ENCODE data around the gene CCT6B.
"Not testable (repeated sequence)": the region's sequence is repeated elsewhere in the genome, so short reads cannot be mapped to it uniquely, and the experiment has no call there.

Gene CCT6B

GRCh38 chr17:34961093-34961911 lies at the start of gene CCT6B, which contains the start of gene ZNF830:
TSS of gene CCT6B (minus strand) at chr17:34961460. CDS start at chr17:34961393, 67 bp downstream.
TSS of gene ZNF830 (plus strand) at chr17:34961540. CDS start at chr17:34961567, 27 bp downstream.
- no peaks in the 10 kb centered on the region for H3K36me3 ChIP-seq (ENCODE audit: control insufficient read depth, insufficient read depth, low read length)
- no peaks in the 10 kb centered on the region for H3K27me3 ChIP-seq (ENCODE audit: control insufficient read depth, insufficient read depth, low read length)
- H3K9ac ChIP-seq (ENCODE audit: low read length), result peak within 1 kb of the TSS; percentile 95
- peaks cover 6% of the 10 kb centered on the region for H3K4me1 ChIP-seq (ENCODE audit: control insufficient read depth, insufficient read depth, low read length)
- H3K4me3 ChIP-seq (ENCODE audit: low read length), result peak within 1 kb of the TSS; percentile 95
- no peaks in the 10 kb centered on the region for H3K9me3 ChIP-seq (ENCODE audit: control insufficient read depth, low read length)

GRCh38 chr17:35010093-35010492 lies 48.8 kb upstream of the CCT6B start:
- Histone ChIP-seq H3K9me3 (ENCODE audit: control insufficient read depth, low read length) (no peaks in the 10 kb centered on the region), H3K4me3 (ENCODE audit: low read length) (no peak overlapping the region), H3K9ac (ENCODE audit: low read length) (no peak overlapping the region), H3K36me3 (ENCODE audit: control insufficient read depth, insufficient read depth, low read length) (peaks cover 10% of the 10 kb centered on the region), H3K27me3 (ENCODE audit: control insufficient read depth, insufficient read depth, low read length) (no peaks in the 10 kb centered on the region), H3K4me1 (ENCODE audit: control insufficient read depth, insufficient read depth, low read length) (no peaks in the 10 kb centered on the region)

- Histone ChIP-seq H3K36me3 (ENCODE audit: control insufficient read depth, insufficient read depth, low read length) (peaks cover under 1% of the 10 kb centered on the region), H3K9me3 (ENCODE audit: control insufficient read depth, low read length) (no peaks in the 10 kb centered on the region), H3K4me1 (ENCODE audit: control insufficient read depth, insufficient read depth, low read length) (peaks cover 16% of the 10 kb centered on the region), H3K9ac (ENCODE audit: low read length) (no peak overlapping the region), H3K27me3 (ENCODE audit: control insufficient read depth, insufficient read depth, low read length) (no peaks in the 10 kb centered on the region), H3K4me3 (ENCODE audit: low read length) (no peak overlapping the region)
Measured at GRCh38 chr17:35006961-35007360, 45.7 kb upstream of the CCT6B start.

GRCh38 chr17:35006345-35006744 lies 45.1 kb upstream of the CCT6B start:
- no peak overlapping the region for H3K9ac ChIP-seq (ENCODE audit: low read length)
- H3K9me3 ChIP-seq (ENCODE audit: control insufficient read depth, low read length), result no peaks in the 10 kb centered on the region
- no peak overlapping the region for H3K4me3 ChIP-seq (ENCODE audit: low read length)
- H3K27me3 ChIP-seq (ENCODE audit: control insufficient read depth, insufficient read depth, low read length), result no peaks in the 10 kb centered on the region
- peaks cover 22% of the 10 kb centered on the region for H3K4me1 ChIP-seq (ENCODE audit: control insufficient read depth, insufficient read depth, low read length)
- H3K36me3 ChIP-seq (ENCODE audit: control insufficient read depth, insufficient read depth, low read length), result peaks cover 6% of the 10 kb centered on the region

DNA sequence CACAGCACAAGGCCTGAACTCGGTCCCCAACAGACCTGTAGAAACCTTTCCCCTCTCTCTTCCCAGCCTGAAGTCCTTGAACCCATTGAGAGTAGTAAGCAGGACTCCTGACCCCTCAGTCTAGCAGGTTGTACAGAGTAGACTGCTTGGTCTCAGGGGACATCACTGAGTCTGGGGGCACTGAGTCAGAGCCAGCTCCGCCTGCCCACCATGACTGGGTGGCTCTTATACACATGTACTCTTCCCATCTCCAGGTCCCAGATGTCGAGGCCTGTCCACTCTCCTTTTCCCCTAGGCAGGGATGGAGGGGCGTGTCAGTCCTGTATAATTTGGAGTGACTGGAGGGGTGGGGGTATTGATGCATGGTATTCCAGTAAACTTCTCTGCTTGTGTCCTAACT lies 42.5 kb upstream of the CCT6B start:
- Histone ChIP-seq H3K4me1 (ENCODE audit: control insufficient read depth, insufficient read depth, low read length) (peaks cover 24% of the 10 kb centered on the region), H3K36me3 (ENCODE audit: control insufficient read depth, insufficient read depth, low read length) (peaks cover 6% of the 10 kb centered on the region)

DNA sequence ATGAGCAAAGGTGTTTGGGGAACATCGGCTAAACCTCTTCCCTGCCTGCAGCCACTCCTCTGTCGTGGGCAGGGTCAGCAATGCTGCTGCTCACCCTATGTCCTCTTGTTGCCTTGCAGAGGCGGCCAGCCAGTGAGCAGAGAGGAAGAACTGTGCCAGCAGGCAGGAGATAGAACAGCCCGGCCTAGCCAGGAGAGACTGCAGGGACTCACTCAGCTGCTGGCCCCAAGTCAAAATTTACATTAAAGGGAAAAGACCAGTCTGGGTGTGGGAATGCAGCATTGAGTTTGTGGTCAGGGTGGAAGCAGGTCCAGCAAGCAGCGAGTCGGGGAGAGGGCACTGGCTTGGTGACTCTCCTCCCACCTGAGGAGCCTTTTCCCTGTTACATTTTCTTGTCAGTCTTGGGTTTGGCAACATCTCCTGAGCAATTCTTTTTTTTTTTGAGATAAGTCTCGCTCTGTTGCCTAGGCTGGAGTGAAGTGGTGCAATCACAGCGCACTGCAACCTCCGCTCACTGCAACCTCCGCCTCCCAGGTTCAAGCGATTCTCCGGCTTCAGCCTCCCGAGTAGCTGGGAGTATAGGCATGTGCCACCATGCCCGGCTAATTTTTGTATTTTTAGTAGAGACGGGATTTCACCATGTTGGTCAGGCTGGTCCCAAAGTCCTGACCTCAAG lies 41.8 kb upstream of the CCT6B start:
- no peak overlapping the region for H3K4me3 ChIP-seq (ENCODE audit: low read length)
- peaks cover 6% of the 10 kb centered on the region for H3K36me3 ChIP-seq (ENCODE audit: control insufficient read depth, insufficient read depth, low read length)
- no peaks in the 10 kb centered on the region for H3K9me3 ChIP-seq (ENCODE audit: control insufficient read depth, low read length)
- H3K9ac ChIP-seq (ENCODE audit: low read length), result no peak overlapping the region
- peaks cover 29% of the 10 kb centered on the region for H3K4me1 ChIP-seq (ENCODE audit: control insufficient read depth, insufficient read depth, low read length)
- no peaks in the 10 kb centered on the region for H3K27me3 ChIP-seq (ENCODE audit: control insufficient read depth, insufficient read depth, low read length)

More for the DNA sequence above, 42.5 kb upstream of the CCT6B start:
- no peaks in the 10 kb centered on the region for H3K27me3 ChIP-seq (ENCODE audit: control insufficient read depth, insufficient read depth, low read length)
- H3K9ac ChIP-seq (ENCODE audit: low read length), result no peak overlapping the region
- H3K9me3 ChIP-seq (ENCODE audit: control insufficient read depth, low read length), result no peaks in the 10 kb centered on the region
- H3K4me3 ChIP-seq (ENCODE audit: low read length), result no peak overlapping the region

DNA sequence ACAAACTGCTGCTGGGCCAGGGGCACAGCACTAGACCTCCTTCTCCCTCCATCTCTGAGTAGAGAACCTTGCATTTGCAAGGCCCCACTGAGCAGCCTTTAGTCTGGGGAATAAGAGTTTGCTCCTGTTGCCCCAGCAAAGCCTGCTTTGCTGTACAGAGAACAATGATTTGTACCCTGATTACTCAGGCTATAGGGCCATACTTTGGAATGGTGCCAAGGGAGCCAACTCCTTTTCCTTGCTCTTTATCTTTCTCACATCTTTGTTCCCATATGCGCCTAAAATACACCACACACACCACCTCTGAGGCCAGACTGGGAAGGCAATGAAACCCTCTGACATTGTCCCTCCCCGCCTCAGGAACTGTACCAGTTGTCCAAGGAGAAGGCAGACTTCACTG lies 40.3 kb upstream of the CCT6B start:
- no peak overlapping the region for H3K4me3 ChIP-seq (ENCODE audit: low read length)
- peaks cover 9% of the 10 kb centered on the region for H3K36me3 ChIP-seq (ENCODE audit: control insufficient read depth, insufficient read depth, low read length)
- H3K9ac ChIP-seq (ENCODE audit: low read length), result no peak overlapping the region
- H3K4me1 ChIP-seq (ENCODE audit: control insufficient read depth, insufficient read depth, low read length), result peaks cover 43% of the 10 kb centered on the region
- no peaks in the 10 kb centered on the region for H3K9me3 ChIP-seq (ENCODE audit: control insufficient read depth, low read length)
- no peaks in the 10 kb centered on the region for H3K27me3 ChIP-seq (ENCODE audit: control insufficient read depth, insufficient read depth, low read length)

- not testable (repeated sequence) for H3K9ac ChIP-seq (ENCODE audit: low read length); H3K27me3 ChIP-seq (ENCODE audit: control insufficient read depth, insufficient read depth, low read length); H3K4me3 ChIP-seq (ENCODE audit: low read length); H3K36me3 ChIP-seq (ENCODE audit: control insufficient read depth, insufficient read depth, low read length); H3K9me3 ChIP-seq (ENCODE audit: control insufficient read depth, low read length)
- H3K4me1 ChIP-seq (ENCODE audit: control insufficient read depth, insufficient read depth, low read length), result peaks cover 43% of the 10 kb centered on the region
Measured at GRCh38 chr17:35000965-35001364, 39.7 kb upstream of the CCT6B start.

- Histone ChIP-seq H3K4me3 (ENCODE audit: low read length) (no peak overlapping the region), H3K27me3 (ENCODE audit: control insufficient read depth, insufficient read depth, low read length) (no peaks in the 10 kb centered on the region), H3K9me3 (ENCODE audit: control insufficient read depth, low read length) (no peaks in the 10 kb centered on the region), H3K9ac (ENCODE audit: low read length) (no peak overlapping the region), H3K36me3 (ENCODE audit: control insufficient read depth, insufficient read depth, low read length) (peaks cover 9% of the 10 kb centered on the region), H3K4me1 (ENCODE audit: control insufficient read depth, insufficient read depth, low read length) (peaks cover 43% of the 10 kb centered on the region)
Measured at GRCh38 chr17:34999456-34999855, 38.2 kb upstream of the CCT6B start.

GRCh38 chr17:34998205-34998604 lies 36.9 kb upstream of the CCT6B start:
- H3K4me1 ChIP-seq (ENCODE audit: control insufficient read depth, insufficient read depth, low read length), result peaks cover 39% of the 10 kb centered on the region
- no peaks in the 10 kb centered on the region for H3K9me3 ChIP-seq (ENCODE audit: control insufficient read depth, low read length)
- H3K9ac ChIP-seq (ENCODE audit: low read length), result no peak overlapping the region
- H3K4me3 ChIP-seq (ENCODE audit: low read length), result no peak overlapping the region
- peaks cover 9% of the 10 kb centered on the region for H3K36me3 ChIP-seq (ENCODE audit: control insufficient read depth, insufficient read depth, low read length)
- no peaks in the 10 kb centered on the region for H3K27me3 ChIP-seq (ENCODE audit: control insufficient read depth, insufficient read depth, low read length)

- Histone ChIP-seq H3K9ac (ENCODE audit: low read length) (no peak overlapping the region), H3K9me3 (ENCODE audit: control insufficient read depth, low read length) (no peaks in the 10 kb centered on the region), H3K27me3 (ENCODE audit: control insufficient read depth, insufficient read depth, low read length) (no peaks in the 10 kb centered on the region), H3K36me3 (ENCODE audit: control insufficient read depth, insufficient read depth, low read length) (peaks cover 9% of the 10 kb centered on the region), H3K4me3 (ENCODE audit: low read length) (no peak overlapping the region), H3K4me1 (ENCODE audit: control insufficient read depth, insufficient read depth, low read length) (peaks cover 31% of the 10 kb centered on the region)
Measured at GRCh38 chr17:34997355-34997862, 36.1 kb upstream of the CCT6B start.
